ENCODE results near the gene DMRT3. TPM values are rescaled to one million over a fixed set of nuclear protein-coding genes. Genes with fewer than 3 reads are reported as not detected.
A peak's percentile ranks its signal among the peaks of the same experiment; 100 is the strongest.

Gene DMRT3
- not detected for total RNA-seq (ENCODE audit: unreplicated experiment)
- long read RNA-seq = 0 reads

- no peak within 1 kb of the TSS for H3K27ac Mint-ChIP-seq (ENCODE audit: unreplicated experiment)
- no peaks in the 10 kb centered on the region for H3K36me3 Mint-ChIP-seq (ENCODE audit: low read depth, unreplicated experiment)
- TF ChIP-seq CTCF (IDR thresholded peaks at IDR 0.05; ENCODE audit: unreplicated experiment) = no peak
- H3K9me3 Mint-ChIP-seq (ENCODE audit: unreplicated experiment) = no peaks in the 10 kb centered on the region
- peaks cover 42% of the 10 kb centered on the region for H3K4me1 Mint-ChIP-seq (ENCODE audit: unreplicated experiment)
- H3K27me3 Mint-ChIP-seq (ENCODE audit: unreplicated experiment) = peaks cover 27% of the 10 kb centered on the region
- peak within 1 kb of the TSS; percentile 77 for H3K4me3 Mint-ChIP-seq (ENCODE audit: unreplicated experiment)
- peak; percentile 36 for DNase-seq (ENCODE audit: low spot score)
Observed at GRCh38 chr9:976258-976942, at the start of gene DMRT3. Gene DMRT3 (plus strand): TSS chr9:976655. CDS start chr9:977002, 347 bp downstream.

GRCh38 chr9:926976-927375 lies 49.5 kb upstream of the DMRT3 start:
- H3K27ac Mint-ChIP-seq (ENCODE audit: unreplicated experiment) = no peak overlapping the region
- no peak for DNase-seq (ENCODE audit: low spot score)
- peaks cover 8% of the 10 kb centered on the region for H3K4me1 Mint-ChIP-seq (ENCODE audit: unreplicated experiment)
- H3K9me3 Mint-ChIP-seq (ENCODE audit: unreplicated experiment) = no peaks in the 10 kb centered on the region
- no peak for TF ChIP-seq CTCF (IDR thresholded peaks at IDR 0.05; ENCODE audit: unreplicated experiment)
- no peak overlapping the region for H3K4me3 Mint-ChIP-seq (ENCODE audit: unreplicated experiment)
- H3K36me3 Mint-ChIP-seq (ENCODE audit: low read depth, unreplicated experiment) = no peaks in the 10 kb centered on the region
- H3K27me3 Mint-ChIP-seq (ENCODE audit: unreplicated experiment) = no peaks in the 10 kb centered on the region

- no peaks in the 10 kb centered on the region for H3K9me3 Mint-ChIP-seq (ENCODE audit: unreplicated experiment)
- no peaks in the 10 kb centered on the region for H3K27me3 Mint-ChIP-seq (ENCODE audit: unreplicated experiment)
- H3K27ac Mint-ChIP-seq (ENCODE audit: unreplicated experiment) = no peak overlapping the region
- TF ChIP-seq CTCF (IDR thresholded peaks at IDR 0.05; ENCODE audit: unreplicated experiment) = peak; percentile 69
- H3K4me1 Mint-ChIP-seq (ENCODE audit: unreplicated experiment) = peaks cover 8% of the 10 kb centered on the region
- no peaks in the 10 kb centered on the region for H3K36me3 Mint-ChIP-seq (ENCODE audit: low read depth, unreplicated experiment)
- peak; percentile 56 for DNase-seq (ENCODE audit: low spot score)
- no peak overlapping the region for H3K4me3 Mint-ChIP-seq (ENCODE audit: unreplicated experiment)
Observed at GRCh38 chr9:928363-929042, 48.0 kb upstream of the DMRT3 start.

GRCh38 chr9:929719-930118 lies 46.7 kb upstream of the DMRT3 start:
- no peak for DNase-seq (ENCODE audit: low spot score)
- H3K27ac Mint-ChIP-seq (ENCODE audit: unreplicated experiment) = no peak overlapping the region
- no peak for TF ChIP-seq CTCF (IDR thresholded peaks at IDR 0.05; ENCODE audit: unreplicated experiment)

GRCh38 chr9:933356-933755 lies 43.1 kb upstream of the DMRT3 start:
- Mint-ChIP-seq H3K4me3 (ENCODE audit: unreplicated experiment) (no peak overlapping the region), H3K4me1 (ENCODE audit: unreplicated experiment) (no peaks in the 10 kb centered on the region), H3K27ac (ENCODE audit: unreplicated experiment) (no peak overlapping the region), H3K27me3 (ENCODE audit: unreplicated experiment) (no peaks in the 10 kb centered on the region), H3K9me3 (ENCODE audit: unreplicated experiment) (no peaks in the 10 kb centered on the region), H3K36me3 (ENCODE audit: low read depth, unreplicated experiment) (no peaks in the 10 kb centered on the region)
- no peak for DNase-seq (ENCODE audit: low spot score)
- no peak for TF ChIP-seq CTCF (IDR thresholded peaks at IDR 0.05; ENCODE audit: unreplicated experiment)

More at GRCh38 chr9:929719-930118, 46.7 kb upstream of the DMRT3 start:
- no peaks in the 10 kb centered on the region for H3K36me3 Mint-ChIP-seq (ENCODE audit: low read depth, unreplicated experiment)
- H3K27me3 Mint-ChIP-seq (ENCODE audit: unreplicated experiment) = no peaks in the 10 kb centered on the region
- no peaks in the 10 kb centered on the region for H3K9me3 Mint-ChIP-seq (ENCODE audit: unreplicated experiment)
- H3K4me3 Mint-ChIP-seq (ENCODE audit: unreplicated experiment) = no peak overlapping the region
- H3K4me1 Mint-ChIP-seq (ENCODE audit: unreplicated experiment) = peaks cover 8% of the 10 kb centered on the region

Data from endothelial cell (in vitro differentiated cells).